ENCODE measurements around the gene ZHX3.

Gene ZHX3

GRCh38 chr20:41141153-41141815 lies 176.2 kb downstream of the ZHX3 start:
- H3K36me3 ChIP-seq = no peaks in the 10 kb centered on the region
- peaks cover 85% of the 10 kb centered on the region for H3K27me3 ChIP-seq
- TF ChIP-seq, protein P1, sequence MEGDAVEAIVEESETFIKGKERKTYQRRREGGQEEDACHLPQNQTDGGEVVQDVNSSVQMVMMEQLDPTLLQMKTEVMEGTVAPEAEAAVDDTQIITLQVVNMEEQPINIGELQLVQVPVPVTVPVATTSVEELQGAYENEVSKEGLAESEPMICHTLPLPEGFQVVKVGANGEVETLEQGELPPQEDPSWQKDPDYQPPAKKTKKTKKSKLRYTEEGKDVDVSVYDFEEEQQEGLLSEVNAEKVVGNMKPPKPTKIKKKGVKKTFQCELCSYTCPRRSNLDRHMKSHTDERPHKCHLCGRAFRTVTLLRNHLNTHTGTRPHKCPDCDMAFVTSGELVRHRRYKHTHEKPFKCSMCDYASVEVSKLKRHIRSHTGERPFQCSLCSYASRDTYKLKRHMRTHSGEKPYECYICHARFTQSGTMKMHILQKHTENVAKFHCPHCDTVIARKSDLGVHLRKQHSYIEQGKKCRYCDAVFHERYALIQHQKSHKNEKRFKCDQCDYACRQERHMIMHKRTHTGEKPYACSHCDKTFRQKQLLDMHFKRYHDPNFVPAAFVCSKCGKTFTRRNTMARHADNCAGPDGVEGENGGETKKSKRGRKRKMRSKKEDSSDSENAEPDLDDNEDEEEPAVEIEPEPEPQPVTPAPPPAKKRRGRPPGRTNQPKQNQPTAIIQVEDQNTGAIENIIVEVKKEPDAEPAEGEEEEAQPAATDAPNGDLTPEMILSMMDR (IDR thresholded peaks at IDR 0.05) = no peak
- no peak overlapping the region for H3K27ac ChIP-seq
- no peak overlapping the region for H3K4me3 ChIP-seq (ENCODE audit: low read depth in 1 of 2, low read length in 1 of 2)
- H3K4me1 ChIP-seq (ENCODE audit: control insufficient read depth in 1 of 2, insufficient read depth in 1 of 2, low read depth in 1 of 2, low read length in 1 of 2) = peaks cover 5 to 12% of the 10 kb centered on the region in 2 experiments
- no peaks in the 10 kb centered on the region for H3K9me3 ChIP-seq

- peaks cover 5 to 12% of the 10 kb centered on the region in 2 experiments for H3K4me1 ChIP-seq (ENCODE audit: control insufficient read depth in 1 of 2, insufficient read depth in 1 of 2, low read depth in 1 of 2, low read length in 1 of 2)
- no peaks in the 10 kb centered on the region for H3K36me3 ChIP-seq
- no peak overlapping the region for H3K27ac ChIP-seq
- no peaks in the 10 kb centered on the region for H3K9me3 ChIP-seq
- no peak overlapping the region for H3K4me3 ChIP-seq (ENCODE audit: low read depth in 1 of 2, low read length in 1 of 2)
- TF ChIP-seq, protein P1 (IDR thresholded peaks at IDR 0.05) = no peak
- H3K27me3 ChIP-seq = peaks cover 93% of the 10 kb centered on the region
Measured at GRCh38 chr20:41140226-41141133, 177.1 kb downstream of the ZHX3 start.

- no peak overlapping the region for H3K4me3 ChIP-seq (ENCODE audit: low read depth in 1 of 2, low read length in 1 of 2)
- TF ChIP-seq, protein P1 (IDR thresholded peaks at IDR 0.05) = no peak
- H3K9me3 ChIP-seq = no peaks in the 10 kb centered on the region
- no peak overlapping the region for H3K27ac ChIP-seq
- peaks cover 5 to 12% of the 10 kb centered on the region in 2 experiments for H3K4me1 ChIP-seq (ENCODE audit: control insufficient read depth in 1 of 2, insufficient read depth in 1 of 2, low read depth in 1 of 2, low read length in 1 of 2)
- H3K36me3 ChIP-seq = no peaks in the 10 kb centered on the region
- peaks cover 98% of the 10 kb centered on the region for H3K27me3 ChIP-seq
Measured at GRCh38 chr20:41139227-41140093, 178.1 kb downstream of the ZHX3 start.

DNA sequence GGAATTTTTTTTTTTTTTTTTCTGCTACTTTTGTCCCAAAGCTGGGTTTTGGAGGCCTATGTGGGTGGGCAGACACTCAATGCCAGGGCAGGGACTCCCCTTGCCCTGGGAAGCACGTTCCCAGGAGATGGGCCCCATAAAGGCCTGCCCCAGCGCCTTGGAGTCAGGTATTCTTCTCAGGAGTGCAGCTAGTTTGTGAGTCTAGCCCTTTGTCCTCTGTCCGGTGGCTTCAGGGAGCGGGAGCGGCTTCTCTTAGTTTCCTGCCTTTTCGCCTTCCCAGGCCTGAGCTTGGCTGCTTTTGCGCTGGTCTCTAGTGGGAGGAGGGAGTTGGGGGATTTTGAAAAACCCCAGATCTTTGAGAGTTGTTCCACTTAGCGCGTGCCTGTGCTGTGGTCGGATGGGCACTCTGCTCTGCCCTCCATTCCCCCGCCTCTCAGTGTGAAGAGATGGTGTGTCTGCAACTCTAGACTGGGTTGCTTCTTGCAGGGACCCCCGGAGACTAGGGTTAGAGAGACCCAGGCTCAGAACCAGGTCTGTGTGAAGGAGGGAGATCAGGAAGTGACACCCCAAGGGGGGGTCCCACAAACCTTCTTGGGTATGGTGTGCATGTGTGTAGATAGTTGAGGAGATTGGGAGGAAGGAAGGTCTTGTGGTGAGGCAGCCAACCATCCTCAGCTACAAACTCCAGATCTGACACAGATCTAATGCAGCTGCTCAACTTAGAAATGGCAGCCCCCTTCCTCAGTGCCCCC lies 178.9 kb downstream of the ZHX3 start:
- Histone ChIP-seq H3K27ac (no peak overlapping the region), H3K27me3 (peaks cover 96% of the 10 kb centered on the region), H3K4me1 (ENCODE audit: control insufficient read depth in 1 of 2, insufficient read depth in 1 of 2, low read depth in 1 of 2, low read length in 1 of 2) (peaks cover 5 to 12% of the 10 kb centered on the region in 2 experiments), H3K9me3 (no peaks in the 10 kb centered on the region), H3K36me3 (no peaks in the 10 kb centered on the region), H3K4me3 (ENCODE audit: low read depth in 1 of 2, low read length in 1 of 2) (no peak overlapping the region)
- TF ChIP-seq, protein P1 (IDR thresholded peaks at IDR 0.05) = no peak

Data from neutrophil (primary cell).